Measurements from ENCODE around the gene LILRB3. TPM values are rescaled to one million over a fixed set of nuclear protein-coding genes. Genes with fewer than 3 reads are reported as not detected.
A peak's percentile ranks its signal among the peaks of the same experiment; 100 is the strongest.
"Not testable (repeated sequence)": the region's sequence is repeated elsewhere in the genome, so short reads cannot be mapped to it uniquely, and the experiment has no call there.

Gene LILRB3
- total and polyA plus RNA-seq, 12 donors = 0.22 to 56.2 (median 10.9) TPM

DNA sequence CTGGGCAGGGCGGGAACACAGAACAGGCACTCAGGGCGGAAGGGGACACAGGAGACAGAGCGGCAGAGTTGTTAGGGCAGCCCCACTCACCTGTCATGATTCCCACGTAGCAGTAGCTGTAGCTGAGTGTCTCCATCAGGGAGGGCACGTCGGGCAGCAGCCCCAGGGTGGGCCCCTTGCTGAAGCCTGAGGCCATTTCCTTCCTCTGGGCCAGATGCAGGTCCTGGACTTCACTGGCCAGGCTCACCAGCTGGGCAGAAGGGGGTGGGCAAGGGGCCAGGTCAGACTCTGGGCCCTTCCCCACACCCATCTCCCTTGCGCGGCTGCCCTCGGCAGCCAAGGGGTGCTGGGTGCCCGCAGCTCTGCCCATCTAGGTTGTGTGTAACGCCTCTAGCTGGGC is 39.4 kb downstream of the LILRB3 start:
- peaks cover 16 to 20% of the 10 kb centered on the region in 2 donors for H3K4me1 ChIP-seq (replicated peaks in 1 of 2)
- intact Hi-C loops (cut with DNase I) = no loop called here
- no peak for DNase-seq
- H3K4me3 ChIP-seq = no peak overlapping the region
- H3K36me3 ChIP-seq (replicated peaks in 1 of 2) = peaks cover 0 to 41% of the 10 kb centered on the region in 2 donors
- no peaks in the 10 kb centered on the region for H3K9me3 ChIP-seq (replicated peaks in 1 of 3)
- TF ChIP-seq CTCF (IDR thresholded peaks at IDR 0.05) (no peak), POLR2A (IDR thresholded peaks at IDR 0.05) (no peak)
- H3K27ac ChIP-seq = no peak overlapping the region
- WGBS, 4 donors = 90 to 92% (median 91%) methylated on average over 2 to 11 of the region's 11 CpGs
- no peaks in the 10 kb centered on the region for H3K27me3 ChIP-seq

GRCh38 chr19:54181894-54182293 is 40.9 kb downstream of the LILRB3 start:
- DNase-seq; H3K9me3 ChIP-seq (replicated peaks in 1 of 3); H3K27ac ChIP-seq; intact Hi-C loops (cut with DNase I); H3K4me3 ChIP-seq; H3K4me1 ChIP-seq (replicated peaks in 1 of 2); H3K27me3 ChIP-seq: not testable (repeated sequence)
- H3K36me3 ChIP-seq (replicated peaks in 1 of 2) = peaks cover 0 to 46% of the 10 kb centered on the region in 2 donors
- 90 to 96% (median 92%) methylated on average over 3 of the region's 3 CpGs for WGBS, 4 donors

DNA sequence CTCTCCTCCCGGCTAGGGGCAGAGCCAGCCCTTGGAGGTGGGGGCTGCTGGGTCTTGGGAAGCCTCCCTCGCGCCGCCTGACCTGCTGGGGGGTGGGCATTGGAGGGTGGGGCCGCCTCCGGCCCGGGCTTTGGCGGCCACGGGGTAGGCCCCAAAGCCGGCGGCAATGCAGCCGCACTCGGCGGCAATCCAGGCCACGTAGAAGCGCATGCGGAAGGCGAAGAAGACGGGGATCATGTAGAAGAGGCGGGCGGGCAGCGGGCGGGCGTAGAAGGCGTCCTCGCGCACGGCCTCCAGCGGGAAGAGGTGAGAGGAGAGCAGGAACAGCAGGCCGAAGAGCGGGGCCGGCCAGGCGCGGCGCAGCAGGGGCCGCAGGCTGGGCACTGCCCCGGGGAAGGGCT is 42.1 kb downstream of the LILRB3 start:
- TF ChIP-seq POLR2A (IDR thresholded peaks at IDR 0.05) = no peak
- no peak for DNase-seq
- H3K27me3 ChIP-seq = no peaks in the 10 kb centered on the region
- H3K27ac ChIP-seq = no peak overlapping the region
- H3K36me3 ChIP-seq (replicated peaks in 1 of 2) = peaks cover 0 to 46% of the 10 kb centered on the region in 2 donors
- H3K4me3 ChIP-seq = no peak overlapping the region
- intact Hi-C loops (cut with DNase I) = no loop called here
- 94 to 96% (median 95%) methylated on average over 33 to 37 of the region's 37 CpGs for WGBS, 4 donors
- H3K4me1 ChIP-seq (replicated peaks in 1 of 2) = no peaks in the 10 kb centered on the region
- H3K9me3 ChIP-seq (replicated peaks in 1 of 3) = no peaks in the 10 kb centered on the region

DNA sequence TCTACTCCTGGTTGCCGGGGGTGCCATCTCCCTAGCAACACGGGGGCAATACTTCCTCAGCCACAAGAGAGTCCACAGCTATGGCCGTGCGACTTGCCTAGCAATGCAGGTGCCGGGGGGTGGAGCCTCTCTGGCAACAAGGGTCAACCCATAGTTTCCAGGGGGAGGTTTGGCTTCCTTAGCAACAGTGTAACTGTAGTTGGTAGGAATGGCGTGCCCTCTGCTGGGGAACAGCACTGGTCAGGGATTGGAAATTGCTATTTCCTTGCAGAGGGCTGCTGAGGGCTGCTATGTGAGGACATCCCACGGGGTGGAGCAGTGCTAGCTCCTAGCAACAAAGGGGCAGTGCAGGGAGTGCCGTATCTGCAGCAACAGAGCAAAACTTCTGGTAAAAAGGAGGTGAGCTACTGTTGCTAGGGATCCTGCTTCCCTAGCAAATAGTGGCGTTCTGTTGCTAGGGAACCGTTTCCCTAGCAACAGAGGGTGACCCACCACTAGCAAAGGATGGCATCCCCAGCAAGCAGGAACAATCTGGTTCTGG is 42.8 kb downstream of the LILRB3 start:
- peak in 1 of 7 donors; percentile 80 for DNase-seq
- intact Hi-C loops (cut with DNase I) = no loop called here

DNA sequence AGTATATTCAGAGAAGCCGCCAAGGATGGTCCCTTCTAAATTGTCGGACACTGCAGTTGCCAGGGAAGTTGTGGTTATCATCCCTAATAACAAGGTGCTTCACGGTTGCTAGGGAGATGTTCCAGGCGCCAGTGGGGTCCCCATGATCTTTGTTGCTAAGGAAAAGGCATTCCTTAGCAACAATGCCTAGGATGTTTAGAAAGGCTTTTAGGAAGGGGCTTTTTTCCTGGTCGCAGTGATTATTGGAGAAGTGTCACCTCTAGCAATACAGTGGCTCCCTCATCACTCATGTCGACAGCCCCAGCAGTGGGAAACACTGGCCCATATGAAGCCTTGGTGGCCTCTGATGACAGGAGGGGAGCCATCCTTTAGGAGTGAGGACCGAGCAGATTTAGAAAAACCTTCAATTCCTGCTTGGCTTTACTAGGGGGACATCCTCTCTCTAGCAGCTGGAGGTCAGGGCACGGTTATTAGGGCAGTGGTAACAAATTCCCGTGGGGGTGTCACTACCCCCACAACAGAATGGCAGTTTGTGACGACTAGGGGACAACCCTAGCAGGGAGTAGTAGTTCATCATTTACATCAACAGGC is 43.5 kb downstream of the LILRB3 start:
- no peaks in the 10 kb centered on the region for H3K4me1 ChIP-seq (replicated peaks in 1 of 2)
- H3K36me3 ChIP-seq (replicated peaks in 1 of 2) = peaks cover 0 to 46% of the 10 kb centered on the region in 2 donors
- H3K27me3 ChIP-seq = no peaks in the 10 kb centered on the region
- H3K9me3 ChIP-seq (replicated peaks in 1 of 3) = no peaks in the 10 kb centered on the region
- no peak for DNase-seq
- intact Hi-C loops (cut with DNase I) = no loop called here
- no peak overlapping the region for H3K4me3 ChIP-seq
- 83 to 92% (median 86%) methylated on average over 7 to 10 of the region's 10 CpGs for WGBS, 4 donors
- TF ChIP-seq CTCF (IDR thresholded peaks at IDR 0.05) (no peak), POLR2A (IDR thresholded peaks at IDR 0.05) (no peak)
- H3K27ac ChIP-seq = no peak overlapping the region

More for the DNA sequence above, 42.8 kb downstream of the LILRB3 start:
- H3K9me3 ChIP-seq (replicated peaks in 1 of 3) = no peaks in the 10 kb centered on the region
- peaks cover 0 to 46% of the 10 kb centered on the region in 2 donors for H3K36me3 ChIP-seq (replicated peaks in 1 of 2)
- WGBS, 4 donors = 60 to 65% (median 61%) methylated on average over 4 to 10 of the region's 10 CpGs
- no peaks in the 10 kb centered on the region for H3K27me3 ChIP-seq
- no peaks in the 10 kb centered on the region for H3K4me1 ChIP-seq (replicated peaks in 1 of 2)
- no peak overlapping the region for H3K27ac ChIP-seq
- no peak overlapping the region for H3K4me3 ChIP-seq
- TF ChIP-seq CTCF (IDR thresholded peaks at IDR 0.05) (peak in 1 of 6 experiments; percentile 18), POLR2A (IDR thresholded peaks at IDR 0.05) (no peak)

All from adrenal gland (tissue), 12 donors.